Suppressor macrophage (primary cell): ENCODE measurements around the gene SH3YL1.

Experiments used
- DNase-seq, 4 experiments: peaks; one replicate each; pipeline ENCODE4 v3.0.0-alpha.2; 2020 to 2022

Gene SH3YL1

GRCh38 chr2:257842-258241, 6.0 kb downstream of the SH3YL1 start:
- no peak for DNase-seq

GRCh38 chr2:257429-257828, 6.4 kb downstream of the SH3YL1 start:
- DNase-seq = no peak

- no peak for DNase-seq
Observed at GRCh38 chr2:256094-256493, 7.7 kb downstream of the SH3YL1 start.

- DNase-seq = no peak
Observed at GRCh38 chr2:255195-255594, 8.6 kb downstream of the SH3YL1 start.

GRCh38 chr2:254241-254640, 9.6 kb downstream of the SH3YL1 start:
- DNase-seq = no peak

GRCh38 chr2:253202-253638, 10.6 kb downstream of the SH3YL1 start:
- no peak for DNase-seq

GRCh38 chr2:252001-252602, 11.7 kb downstream of the SH3YL1 start:
- DNase-seq = no peak

GRCh38 chr2:249538-250042, 14.2 kb downstream of the SH3YL1 start:
- DNase-seq = no peak

- DNase-seq = no peak
Observed at GRCh38 chr2:248724-249123, 15.1 kb downstream of the SH3YL1 start.

GRCh38 chr2:246489-247144, 17.2 kb downstream of the SH3YL1 start:
- peak; percentile 53 to 69 (median 66) for DNase-seq

GRCh38 chr2:244547-244946, 19.3 kb downstream of the SH3YL1 start:
- no peak for DNase-seq

GRCh38 chr2:238869-239268, 25.0 kb downstream of the SH3YL1 start:
- no peak for DNase-seq

GRCh38 chr2:238431-238830, 25.4 kb downstream of the SH3YL1 start:
- no peak for DNase-seq

GRCh38 chr2:237878-238277, 26.0 kb downstream of the SH3YL1 start:
- no peak for DNase-seq

- no peak for DNase-seq
Observed at GRCh38 chr2:236993-237539, 26.8 kb downstream of the SH3YL1 start.

GRCh38 chr2:234421-234820, 29.4 kb downstream of the SH3YL1 start:
- DNase-seq = no peak

- no peak for DNase-seq
Observed at GRCh38 chr2:233030-233429, 30.8 kb downstream of the SH3YL1 start.

GRCh38 chr2:231521-232185, 32.2 kb downstream of the SH3YL1 start:
- no peak for DNase-seq

GRCh38 chr2:228518-229278, 35.1 kb downstream of the SH3YL1 start:
- no peak for DNase-seq

- no peak for DNase-seq
Observed at GRCh38 chr2:228115-228514, 35.7 kb downstream of the SH3YL1 start.

GRCh38 chr2:223971-224760, 39.7 kb downstream of the SH3YL1 start:
- DNase-seq = no peak

- no peak for DNase-seq
Observed at GRCh38 chr2:223451-223850, 40.4 kb downstream of the SH3YL1 start.
